ENCODE measurements around the gene LRRC14B. TPM values are rescaled to one million over a fixed set of nuclear protein-coding genes. Genes with fewer than 3 reads are reported as not detected.

The LRRC14B gene
- total RNA-seq, 1 donor from 2014 or later, result not detected

- DNase-seq (ENCODE audit: low spot score), result peak; percentile 78
Observed at GRCh38 chr5:159448-160172, 31.7 kb upstream of the LRRC14B start.

- DNase-seq (ENCODE audit: low spot score), result no peak
Observed at GRCh38 chr5:160173-160510, 31.2 kb upstream of the LRRC14B start.

GRCh38 chr5:160921-161802 is 30.1 kb upstream of the LRRC14B start:
- peak; percentile 82 for DNase-seq (ENCODE audit: low spot score)

- peak; percentile 69 for DNase-seq (ENCODE audit: low spot score)
Observed at GRCh38 chr5:161803-162110, 29.5 kb upstream of the LRRC14B start.

- peak; percentile 83 for DNase-seq (ENCODE audit: low spot score)
Observed at GRCh38 chr5:162190-162564, 29.1 kb upstream of the LRRC14B start.

- DNase-seq (ENCODE audit: low spot score), result peak; percentile 86
Observed at GRCh38 chr5:162565-163337, 28.5 kb upstream of the LRRC14B start.

- peak; percentile 65 for DNase-seq (ENCODE audit: low spot score)
Observed at GRCh38 chr5:163338-163620, 28.0 kb upstream of the LRRC14B start.

- peak; percentile 59 for DNase-seq (ENCODE audit: low spot score)
Observed at GRCh38 chr5:163841-164240, 27.5 kb upstream of the LRRC14B start.

GRCh38 chr5:164244-164643 is 27.1 kb upstream of the LRRC14B start:
- DNase-seq (ENCODE audit: low spot score), result peak; percentile 12

- peak; percentile 4 for DNase-seq (ENCODE audit: low spot score)
Observed at GRCh38 chr5:164783-165182, 26.5 kb upstream of the LRRC14B start.

GRCh38 chr5:166441-167372 is 24.6 kb upstream of the LRRC14B start:
- peak; percentile 62 for DNase-seq (ENCODE audit: low spot score)

- DNase-seq (ENCODE audit: low spot score), result peak; percentile 41
Observed at GRCh38 chr5:167511-167910, 23.8 kb upstream of the LRRC14B start.

- DNase-seq (ENCODE audit: low spot score), result peak; percentile 55
Observed at GRCh38 chr5:167982-168660, 23.2 kb upstream of the LRRC14B start.

GRCh38 chr5:169071-169727 is 22.1 kb upstream of the LRRC14B start:
- DNase-seq (ENCODE audit: low spot score), result peak; percentile 93

GRCh38 chr5:169728-170094 is 21.6 kb upstream of the LRRC14B start:
- DNase-seq (ENCODE audit: low spot score), result no peak

- peak; percentile 83 for DNase-seq (ENCODE audit: low spot score)
Observed at GRCh38 chr5:170971-171800, 20.1 kb upstream of the LRRC14B start.

GRCh38 chr5:171801-172331 is 19.4 kb upstream of the LRRC14B start:
- peak; percentile 87 for DNase-seq (ENCODE audit: low spot score)

GRCh38 chr5:172421-172820 is 18.9 kb upstream of the LRRC14B start:
- peak; percentile 68 for DNase-seq (ENCODE audit: low spot score)

- no peak for DNase-seq (ENCODE audit: low spot score)
Observed at GRCh38 chr5:172841-173251, 18.4 kb upstream of the LRRC14B start.

All from mesenteric fat pad (tissue), 1 donor.